ENCODE measurements around the gene RPL28.

Gene RPL28

GRCh38 chr19:55377356-55378131 lies 8.2 kb upstream of the RPL28 start:
- Histone ChIP-seq H3K4me1 (ENCODE audit: control insufficient read depth, insufficient read depth, low read length) (peaks cover 31% of the 10 kb centered on the region), H3K27me3 (ENCODE audit: control insufficient read depth, insufficient read depth, low read length) (peaks cover 25% of the 10 kb centered on the region), H3K27ac (ENCODE audit: low read depth, low read length) (no peak overlapping the region), H3K36me3 (ENCODE audit: control insufficient read depth, insufficient read depth, low read length) (no peaks in the 10 kb centered on the region), H3K9ac (ENCODE audit: low read depth, low read length) (no peak overlapping the region), H3K4me3 (ENCODE audit: low read depth, low read length) (peak overlapping the region; percentile 60), H3K9me3 (ENCODE audit: control insufficient read depth, insufficient read depth, low read length) (no peaks in the 10 kb centered on the region)

- peaks cover 20% of the 10 kb centered on the region for H3K4me1 ChIP-seq (ENCODE audit: control insufficient read depth, insufficient read depth, low read length)
- H3K27me3 ChIP-seq (ENCODE audit: control insufficient read depth, insufficient read depth, low read length): peaks cover 16% of the 10 kb centered on the region
- no peak overlapping the region for H3K4me3 ChIP-seq (ENCODE audit: low read depth, low read length)
Measured at GRCh38 chr19:55379174-55379573, 6.6 kb upstream of the RPL28 start.

GRCh38 chr19:55382013-55382412 lies 3.7 kb upstream of the RPL28 start:
- Histone ChIP-seq H3K9ac (ENCODE audit: low read depth, low read length) (no peak overlapping the region), H3K9me3 (ENCODE audit: control insufficient read depth, insufficient read depth, low read length) (no peaks in the 10 kb centered on the region), H3K4me3 (ENCODE audit: low read depth, low read length) (no peak overlapping the region), H3K36me3 (ENCODE audit: control insufficient read depth, insufficient read depth, low read length) (peaks cover 9% of the 10 kb centered on the region), H3K27ac (ENCODE audit: low read depth, low read length) (no peak overlapping the region), H3K27me3 (ENCODE audit: control insufficient read depth, insufficient read depth, low read length) (peaks cover 9% of the 10 kb centered on the region), H3K4me1 (ENCODE audit: control insufficient read depth, insufficient read depth, low read length) (peaks cover 16% of the 10 kb centered on the region)

More at GRCh38 chr19:55379174-55379573, 6.6 kb upstream of the RPL28 start:
- no peaks in the 10 kb centered on the region for H3K36me3 ChIP-seq (ENCODE audit: control insufficient read depth, insufficient read depth, low read length)
- no peak overlapping the region for H3K9ac ChIP-seq (ENCODE audit: low read depth, low read length)
- H3K9me3 ChIP-seq (ENCODE audit: control insufficient read depth, insufficient read depth, low read length): no peaks in the 10 kb centered on the region
- H3K27ac ChIP-seq (ENCODE audit: low read depth, low read length): no peak overlapping the region

GRCh38 chr19:55382522-55383054 lies 3.1 kb upstream of the RPL28 start:
- Histone ChIP-seq H3K27ac (ENCODE audit: low read depth, low read length) (no peak overlapping the region), H3K9me3 (ENCODE audit: control insufficient read depth, insufficient read depth, low read length) (no peaks in the 10 kb centered on the region), H3K4me3 (ENCODE audit: low read depth, low read length) (no peak overlapping the region), H3K36me3 (ENCODE audit: control insufficient read depth, insufficient read depth, low read length) (peaks cover 15% of the 10 kb centered on the region), H3K27me3 (ENCODE audit: control insufficient read depth, insufficient read depth, low read length) (peaks cover 5% of the 10 kb centered on the region), H3K4me1 (ENCODE audit: control insufficient read depth, insufficient read depth, low read length) (peaks cover 19% of the 10 kb centered on the region), H3K9ac (ENCODE audit: low read depth, low read length) (no peak overlapping the region)

- Histone ChIP-seq H3K36me3 (ENCODE audit: control insufficient read depth, insufficient read depth, low read length) (peaks cover 24% of the 10 kb centered on the region), H3K4me1 (ENCODE audit: control insufficient read depth, insufficient read depth, low read length) (peaks cover 23% of the 10 kb centered on the region), H3K27ac (ENCODE audit: low read depth, low read length) (no peak overlapping the region), H3K9me3 (ENCODE audit: control insufficient read depth, insufficient read depth, low read length) (no peaks in the 10 kb centered on the region), H3K9ac (ENCODE audit: low read depth, low read length) (peak overlapping the region; percentile 36; the same call in 1 of the 2 replicates), H3K4me3 (ENCODE audit: low read depth, low read length) (peak overlapping the region; percentile 94), H3K27me3 (ENCODE audit: control insufficient read depth, insufficient read depth, low read length) (no peaks in the 10 kb centered on the region; the same call in 1 of the 2 replicates)
Measured at GRCh38 chr19:55383279-55384130, 2.2 kb upstream of the RPL28 start.

GRCh38 chr19:55384131-55384919 lies 1.4 kb upstream of the RPL28 start, which contains the start of gene TMEM238:
TMEM238 (minus strand) TSS chr19:55384292; CDS start chr19:55384259, 33 bp downstream.
- H3K4me1 ChIP-seq (ENCODE audit: control insufficient read depth, insufficient read depth, low read length): peaks cover 29% of the 10 kb centered on the region
- H3K27me3 ChIP-seq (ENCODE audit: control insufficient read depth, insufficient read depth, low read length): no peaks in the 10 kb centered on the region; the same call in 1 of the 2 replicates

GRCh38 chr19:55384920-55385723 lies 610 bp upstream of the RPL28 start:
- peaks cover 29% of the 10 kb centered on the region for H3K4me1 ChIP-seq (ENCODE audit: control insufficient read depth, insufficient read depth, low read length)
- peak overlapping the region; percentile 77 for H3K9ac ChIP-seq (ENCODE audit: low read depth, low read length)
- H3K27ac ChIP-seq (ENCODE audit: low read depth, low read length): peak overlapping the region; percentile 91
- no peaks in the 10 kb centered on the region for H3K9me3 ChIP-seq (ENCODE audit: control insufficient read depth, insufficient read depth, low read length)
- peaks cover 39% of the 10 kb centered on the region for H3K36me3 ChIP-seq (ENCODE audit: control insufficient read depth, insufficient read depth, low read length)
- no peaks in the 10 kb centered on the region; the same call in 1 of the 2 replicates for H3K27me3 ChIP-seq (ENCODE audit: control insufficient read depth, insufficient read depth, low read length)
- peak overlapping the region; percentile 94 for H3K4me3 ChIP-seq (ENCODE audit: low read depth, low read length)

More at GRCh38 chr19:55384131-55384919, 1.4 kb upstream of the RPL28 start, which contains the start of gene TMEM238:
- no peaks in the 10 kb centered on the region for H3K9me3 ChIP-seq (ENCODE audit: control insufficient read depth, insufficient read depth, low read length)
- H3K4me3 ChIP-seq (ENCODE audit: low read depth, low read length): peak within 1 kb of the TSS; percentile 94
- H3K27ac ChIP-seq (ENCODE audit: low read depth, low read length): peak within 1 kb of the TSS; percentile 91
- H3K36me3 ChIP-seq (ENCODE audit: control insufficient read depth, insufficient read depth, low read length): peaks cover 32% of the 10 kb centered on the region
- H3K9ac ChIP-seq (ENCODE audit: low read depth, low read length): peak within 1 kb of the TSS; percentile 36

GRCh38 chr19:55386493-55386971 lies 800 bp downstream of the RPL28 start:
- peak overlapping the region; percentile 78 for H3K27ac ChIP-seq (ENCODE audit: low read depth, low read length)
- H3K9me3 ChIP-seq (ENCODE audit: control insufficient read depth, insufficient read depth, low read length): no peaks in the 10 kb centered on the region
- H3K4me3 ChIP-seq (ENCODE audit: low read depth, low read length): peak overlapping the region; percentile 94
- no peaks in the 10 kb centered on the region; the same call in 1 of the 2 replicates for H3K27me3 ChIP-seq (ENCODE audit: control insufficient read depth, insufficient read depth, low read length)
- peaks cover 39% of the 10 kb centered on the region for H3K36me3 ChIP-seq (ENCODE audit: control insufficient read depth, insufficient read depth, low read length)
- H3K9ac ChIP-seq (ENCODE audit: low read depth, low read length): peak overlapping the region; percentile 85
- peaks cover 34% of the 10 kb centered on the region for H3K4me1 ChIP-seq (ENCODE audit: control insufficient read depth, insufficient read depth, low read length)

GRCh38 chr19:55387736-55388497 lies 2.2 kb downstream of the RPL28 start:
- no peak overlapping the region for H3K27ac ChIP-seq (ENCODE audit: low read depth, low read length)
- H3K36me3 ChIP-seq (ENCODE audit: control insufficient read depth, insufficient read depth, low read length): peaks cover 39% of the 10 kb centered on the region
- H3K9me3 ChIP-seq (ENCODE audit: control insufficient read depth, insufficient read depth, low read length): no peaks in the 10 kb centered on the region
- no peaks in the 10 kb centered on the region for H3K27me3 ChIP-seq (ENCODE audit: control insufficient read depth, insufficient read depth, low read length)
- no peak overlapping the region for H3K9ac ChIP-seq (ENCODE audit: low read depth, low read length)
- peaks cover 45% of the 10 kb centered on the region for H3K4me1 ChIP-seq (ENCODE audit: control insufficient read depth, insufficient read depth, low read length)
- peak overlapping the region; percentile 94 for H3K4me3 ChIP-seq (ENCODE audit: low read depth, low read length)
